NCI-H2171 treated with DMSO at 0.1 percent for 48 hours (cell line): ENCODE data around the gene BBS9.

ENCODE experiments used
- DNase-seq: peaks from one replicate; lab custom pipeline; 2025; lab: John Stamatoyannopoulos, UW

Gene BBS9

GRCh38 chr7:33649476-33650441 is 520.4 kb downstream of the BBS9 start:
- no peak for DNase-seq

GRCh38 chr7:33650828-33651227 is 521.5 kb downstream of the BBS9 start:
- DNase-seq = no peak

- no peak for DNase-seq
Measured at GRCh38 chr7:33651998-33652515, 522.7 kb downstream of the BBS9 start.

DNA sequence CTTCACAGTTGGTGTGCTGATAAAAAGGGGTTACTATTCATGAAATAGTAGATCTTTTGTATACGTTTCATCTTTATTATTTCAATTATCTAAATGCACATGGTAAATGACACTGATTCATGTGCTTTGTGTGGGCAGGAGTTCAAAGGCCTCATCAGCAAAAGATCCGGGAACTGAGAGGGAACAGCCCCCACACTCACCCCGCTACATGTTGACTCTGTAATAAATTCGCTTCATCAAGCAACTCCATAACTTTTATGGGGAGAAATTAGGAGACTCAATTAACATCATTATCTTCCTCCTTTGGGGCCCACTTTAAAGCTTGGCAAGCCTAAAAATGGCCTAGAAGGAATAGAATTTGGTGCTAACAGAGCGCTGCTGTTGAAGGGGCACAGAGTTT is 525.3 kb downstream of the BBS9 start:
- DNase-seq = no peak
